ENCODE measurements around the gene PCSK5.

The PCSK5 gene

GRCh38 chr9:76223749-76224340, 333.4 kb downstream of the PCSK5 start:
- no peak for FAIRE-seq
- DNase-seq (ENCODE audit: low spot score), result no peak

- FAIRE-seq, result no peak
Measured at GRCh38 chr9:76227156-76227555, 336.7 kb downstream of the PCSK5 start.

GRCh38 chr9:76231001-76231400, 340.5 kb downstream of the PCSK5 start:
- DNase-seq (ENCODE audit: low spot score), result peak; percentile 53
- FAIRE-seq, result no peak

More at GRCh38 chr9:76227156-76227555, 336.7 kb downstream of the PCSK5 start:
- DNase-seq (ENCODE audit: low spot score), result no peak

- no peak for DNase-seq (ENCODE audit: low spot score)
- no peak for FAIRE-seq
Measured at GRCh38 chr9:76232861-76233489, 342.5 kb downstream of the PCSK5 start.

GRCh38 chr9:76240578-76240977, 350.1 kb downstream of the PCSK5 start:
- DNase-seq (ENCODE audit: low spot score), result no peak
- no peak for FAIRE-seq

GRCh38 chr9:76245518-76245917, 355.0 kb downstream of the PCSK5 start:
- FAIRE-seq, result no peak

GRCh38 chr9:76246680-76247079, 356.2 kb downstream of the PCSK5 start:
- DNase-seq (ENCODE audit: low spot score), result no peak
- FAIRE-seq, result no peak

More at GRCh38 chr9:76245518-76245917, 355.0 kb downstream of the PCSK5 start:
- DNase-seq (ENCODE audit: low spot score), result no peak

- no peak for DNase-seq (ENCODE audit: low spot score)
- FAIRE-seq, result no peak
Measured at GRCh38 chr9:76247426-76247825, 357.0 kb downstream of the PCSK5 start.

- DNase-seq (ENCODE audit: low spot score), result no peak
- no peak for FAIRE-seq
Measured at GRCh38 chr9:76249309-76249708, 358.8 kb downstream of the PCSK5 start.

GRCh38 chr9:76255781-76256455, 365.4 kb downstream of the PCSK5 start:
- FAIRE-seq, result no peak
- DNase-seq (ENCODE audit: low spot score), result no peak

GRCh38 chr9:76257311-76257710, 366.8 kb downstream of the PCSK5 start:
- no peak for DNase-seq (ENCODE audit: low spot score)
- no peak for FAIRE-seq

- no peak for DNase-seq (ENCODE audit: low spot score)
- no peak for FAIRE-seq
Measured at GRCh38 chr9:76266649-76267283, 376.3 kb downstream of the PCSK5 start.

GRCh38 chr9:76267284-76267652, 376.8 kb downstream of the PCSK5 start:
- DNase-seq (ENCODE audit: low spot score) (no peak), FAIRE-seq (no peak)

- DNase-seq (ENCODE audit: low spot score) (no peak), FAIRE-seq (no peak)
Measured at GRCh38 chr9:76269789-76270188, 379.3 kb downstream of the PCSK5 start.

GRCh38 chr9:76271755-76272154, 381.3 kb downstream of the PCSK5 start:
- no peak for FAIRE-seq
- no peak for DNase-seq (ENCODE audit: low spot score)

- DNase-seq (ENCODE audit: low spot score), result no peak
- no peak for FAIRE-seq
Measured at GRCh38 chr9:76289042-76289441, 398.6 kb downstream of the PCSK5 start.

GRCh38 chr9:76289703-76290102, 399.2 kb downstream of the PCSK5 start:
- DNase-seq (ENCODE audit: low spot score) (no peak), FAIRE-seq (no peak)

GRCh38 chr9:76290555-76290954, 400.1 kb downstream of the PCSK5 start:
- FAIRE-seq, result no peak
- DNase-seq (ENCODE audit: low spot score), result no peak

- no peak for FAIRE-seq
- no peak for DNase-seq (ENCODE audit: low spot score)
Measured at GRCh38 chr9:76292246-76292645, 401.8 kb downstream of the PCSK5 start.

GRCh38 chr9:76292658-76293057, 402.2 kb downstream of the PCSK5 start:
- FAIRE-seq (no peak), DNase-seq (ENCODE audit: low spot score) (no peak)

- no peak for DNase-seq (ENCODE audit: low spot score)
- FAIRE-seq, result no peak
Measured at GRCh38 chr9:76294301-76294700, 403.8 kb downstream of the PCSK5 start.

GRCh38 chr9:76296561-76297310, 406.3 kb downstream of the PCSK5 start:
- no peak for FAIRE-seq
- DNase-seq (ENCODE audit: low spot score), result no peak

All from RCC 7860 (cell line).